ENCODE measurements around the gene ZNF521.

The ZNF521 gene

DNA sequence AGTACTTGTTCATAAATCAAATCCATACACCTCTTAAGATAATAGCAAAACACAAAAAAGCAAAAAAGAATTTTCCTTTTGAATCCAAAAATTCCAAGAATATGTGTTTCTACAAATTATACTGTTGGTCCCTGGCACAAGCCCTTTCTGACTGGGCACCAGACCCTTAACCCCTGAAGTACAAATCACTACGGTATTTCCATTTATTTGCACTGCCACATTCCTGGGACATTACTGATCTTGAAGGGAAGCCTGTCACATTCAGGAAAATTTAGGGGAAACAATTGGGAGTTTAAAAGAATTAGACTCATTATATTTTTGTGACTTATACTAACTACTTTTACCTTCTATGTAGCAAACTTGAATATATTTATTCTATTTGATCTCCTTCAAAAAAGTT is 98.8 kb downstream of the ZNF521 start:
- in situ Hi-C loops (cut with MboI; ENCODE audit: low sequenced_read_pairs) = no loop called here

- in situ Hi-C loops (cut with MboI; ENCODE audit: low sequenced_read_pairs) = no loop called here
Measured at GRCh38 chr18:25251068-25251467, 100.9 kb downstream of the ZNF521 start.

DNA sequence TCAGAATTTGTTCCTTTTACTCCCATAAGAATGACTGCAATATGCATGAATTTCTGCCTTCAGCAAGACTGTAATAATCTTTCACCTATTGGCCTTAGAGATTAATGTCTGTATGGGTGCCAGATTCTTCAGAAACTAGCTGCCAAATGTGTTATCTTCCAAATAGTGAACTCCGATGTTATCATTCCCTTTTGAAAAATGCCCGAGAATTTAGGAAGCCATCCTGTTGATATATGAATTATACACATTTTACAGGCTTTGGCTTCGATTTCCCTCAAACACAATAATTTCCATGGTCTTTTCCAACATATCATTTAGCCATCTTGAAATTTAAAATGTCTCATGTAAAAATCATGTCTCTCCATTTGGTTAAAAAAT is 101.5 kb downstream of the ZNF521 start:
- in situ Hi-C loops (cut with MboI; ENCODE audit: low sequenced_read_pairs) = no loop called here

GRCh38 chr18:25248755-25249154 is 103.2 kb downstream of the ZNF521 start:
- in situ Hi-C loops (cut with MboI; ENCODE audit: low sequenced_read_pairs) = no loop called here

DNA sequence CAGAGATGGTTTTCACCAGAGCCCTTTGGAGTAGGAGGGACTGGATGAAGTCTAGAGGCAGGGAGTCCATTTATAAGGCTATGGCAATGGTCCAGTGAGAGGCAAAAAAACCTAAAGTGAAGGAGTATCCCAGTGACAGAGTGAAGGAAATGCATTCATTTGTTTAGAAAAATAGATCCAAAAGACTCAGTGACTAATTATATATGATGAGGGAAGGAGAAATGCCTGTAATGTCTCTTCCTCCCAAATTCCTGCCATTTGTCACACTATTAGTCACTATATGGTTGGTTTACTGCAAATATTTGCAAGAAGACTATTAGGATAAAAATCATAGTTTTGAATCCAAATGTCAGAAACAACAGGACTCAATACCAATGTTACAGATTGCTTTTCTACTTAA is 104.2 kb downstream of the ZNF521 start:
- in situ Hi-C loops (cut with MboI; ENCODE audit: low sequenced_read_pairs) = no loop called here

GRCh38 chr18:25244924-25245698 is 106.9 kb downstream of the ZNF521 start:
- in situ Hi-C loops (cut with MboI; ENCODE audit: low sequenced_read_pairs) = no loop called here

DNA sequence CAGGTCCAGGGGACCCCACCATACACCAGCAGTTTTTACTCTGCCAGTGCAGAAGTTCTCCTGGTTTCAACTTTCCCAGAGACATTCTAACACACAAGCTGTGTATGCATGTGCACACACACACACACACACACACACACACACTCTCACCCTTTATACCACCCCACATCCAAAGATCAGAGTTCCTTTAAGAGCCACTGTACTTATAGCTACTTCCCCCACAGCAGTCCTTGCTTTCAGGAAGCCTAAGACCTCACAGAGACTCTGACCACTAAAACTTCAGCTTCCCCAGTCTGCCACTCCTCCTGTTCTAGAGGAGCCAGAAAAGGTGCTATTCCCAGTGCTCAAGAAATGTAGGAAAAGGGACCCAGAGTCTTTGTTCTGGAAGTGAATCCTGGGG is 107.8 kb downstream of the ZNF521 start:
- in situ Hi-C loops (cut with MboI; ENCODE audit: low sequenced_read_pairs) = no loop called here

DNA sequence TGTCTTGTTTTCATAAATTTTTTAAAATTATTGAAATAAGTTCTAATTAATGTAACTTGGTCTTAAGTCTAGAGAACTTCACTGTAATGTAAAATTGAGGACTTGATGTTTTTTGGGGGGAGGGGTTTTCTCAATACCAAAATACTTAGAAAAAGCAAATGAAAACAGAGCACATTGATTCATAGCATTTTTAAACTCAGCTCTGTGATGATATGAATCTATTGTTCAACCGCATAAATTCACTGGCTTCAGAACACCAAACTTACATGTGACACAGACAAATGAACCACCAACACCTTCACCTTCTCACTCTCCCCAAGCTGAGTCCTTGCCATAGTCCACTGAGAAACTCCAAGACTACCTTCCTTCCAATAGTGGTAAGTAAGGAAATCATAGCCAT is 108.2 kb downstream of the ZNF521 start:
- in situ Hi-C loops (cut with MboI; ENCODE audit: low sequenced_read_pairs) = no loop called here

GRCh38 chr18:25243257-25243656 is 108.7 kb downstream of the ZNF521 start:
- in situ Hi-C loops (cut with MboI; ENCODE audit: low sequenced_read_pairs) = no loop called here

DNA sequence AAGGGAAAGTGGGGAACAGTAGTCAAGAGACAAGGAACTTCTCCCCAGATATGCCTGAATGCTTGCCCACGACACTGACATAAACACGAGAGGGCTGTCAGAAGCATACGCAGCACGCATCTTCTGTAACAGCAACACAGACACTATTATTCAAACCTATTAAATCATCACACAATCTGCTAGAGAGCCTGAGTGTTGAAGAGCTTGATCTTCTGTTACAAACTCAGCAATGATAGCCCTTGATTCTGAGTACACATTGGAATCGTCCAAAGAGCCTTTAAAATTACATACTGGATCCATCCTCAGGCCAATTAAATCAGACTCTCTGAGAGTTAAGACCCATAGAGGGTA is 111.6 kb downstream of the ZNF521 start:
- in situ Hi-C loops (cut with MboI; ENCODE audit: low sequenced_read_pairs) = no loop called here

- in situ Hi-C loops (cut with MboI; ENCODE audit: low sequenced_read_pairs) = no loop called here
Measured at GRCh38 chr18:25239581-25240419, 112.2 kb downstream of the ZNF521 start.

DNA sequence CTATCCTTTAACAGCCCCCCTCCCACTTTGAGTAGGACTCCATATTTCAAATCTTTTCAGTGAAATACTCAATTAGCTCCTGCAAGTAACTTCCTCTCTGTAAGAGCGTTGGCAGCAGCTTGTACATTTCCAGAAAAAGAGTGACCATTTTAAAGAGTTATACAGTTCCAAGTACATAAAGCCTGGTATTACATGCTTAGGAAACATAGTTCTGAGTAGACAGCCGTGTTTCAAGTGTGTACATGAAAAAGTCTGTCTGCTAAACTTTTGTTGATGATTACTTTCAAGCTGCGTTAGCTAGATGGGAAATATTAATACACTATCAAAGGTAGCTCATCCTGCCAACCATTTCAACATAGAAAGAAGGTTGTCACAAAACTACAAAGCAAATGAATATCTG is 112.8 kb downstream of the ZNF521 start:
- in situ Hi-C loops (cut with MboI; ENCODE audit: low sequenced_read_pairs) = no loop called here

GRCh38 chr18:25237571-25238267 is 114.2 kb downstream of the ZNF521 start:
- in situ Hi-C loops (cut with MboI; ENCODE audit: low sequenced_read_pairs) = no loop called here

GRCh38 chr18:25236736-25237135 is 115.2 kb downstream of the ZNF521 start:
- in situ Hi-C loops (cut with MboI; ENCODE audit: low sequenced_read_pairs) = no loop called here

- in situ Hi-C loops (cut with MboI; ENCODE audit: low sequenced_read_pairs) = no loop called here
Measured at GRCh38 chr18:25235401-25236042, 116.4 kb downstream of the ZNF521 start.

GRCh38 chr18:25234740-25235345 is 117.1 kb downstream of the ZNF521 start:
- in situ Hi-C loops (cut with MboI; ENCODE audit: low sequenced_read_pairs) = no loop called here

GRCh38 chr18:25234322-25234639 is 117.7 kb downstream of the ZNF521 start:
- in situ Hi-C loops (cut with MboI; ENCODE audit: low sequenced_read_pairs) = no loop called here

DNA sequence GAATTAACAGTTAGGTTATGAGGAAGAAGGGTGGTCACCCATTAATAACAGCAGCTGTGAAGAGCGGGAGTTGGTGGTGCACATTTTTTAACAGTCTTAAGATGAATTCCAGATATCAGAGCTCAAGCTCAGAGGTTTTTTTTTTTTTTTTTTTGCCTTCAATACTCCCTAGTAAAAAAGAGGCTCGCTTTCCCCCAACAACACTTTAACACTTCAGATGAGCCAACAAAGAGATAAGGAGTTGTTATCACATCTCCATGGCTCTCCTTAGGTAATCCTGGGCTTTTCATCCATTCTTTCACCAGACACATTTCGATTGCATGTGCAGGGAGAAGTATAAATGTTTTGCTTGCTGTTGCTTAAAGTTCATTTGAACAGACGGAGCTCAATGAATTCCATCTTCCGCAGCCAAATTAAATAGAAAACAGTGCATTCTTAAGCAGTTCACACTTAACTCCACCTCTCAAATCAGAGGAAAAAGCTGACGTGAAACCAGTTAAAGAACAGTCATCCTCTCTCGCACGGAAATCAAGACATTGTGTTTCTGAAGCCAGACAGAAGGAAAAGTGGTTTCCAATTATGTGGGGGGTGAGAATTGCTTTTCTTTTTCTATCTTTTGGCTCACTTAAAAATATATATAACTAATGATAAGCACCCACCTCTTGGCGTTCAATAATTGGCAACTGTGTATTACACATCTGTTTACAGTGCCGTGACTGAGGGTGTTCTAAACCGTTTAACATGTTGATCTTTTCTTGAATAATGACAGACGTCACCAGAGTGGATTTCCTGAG is 118.2 kb downstream of the ZNF521 start:
- in situ Hi-C loops (cut with MboI; ENCODE audit: low sequenced_read_pairs) = no loop called here

DNA sequence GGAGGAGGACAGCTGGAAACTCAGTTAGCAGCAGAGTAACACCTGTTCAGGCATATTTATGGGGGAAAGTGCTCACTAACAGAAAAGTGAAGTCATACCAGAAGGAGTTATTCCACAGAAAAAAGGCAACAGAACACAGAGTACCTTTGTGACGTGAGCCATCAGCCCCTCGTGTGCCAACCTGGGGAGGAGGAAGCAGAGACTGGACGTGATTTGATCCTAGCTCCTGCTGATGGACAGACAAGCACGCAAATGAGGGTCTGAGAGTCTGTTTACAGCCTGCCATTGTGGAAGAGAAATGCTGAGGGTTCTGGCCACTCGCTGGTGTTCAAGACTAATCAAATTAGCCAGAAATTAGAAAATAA is 120.7 kb downstream of the ZNF521 start:
- in situ Hi-C loops (cut with MboI; ENCODE audit: low sequenced_read_pairs) = no loop called here

DNA sequence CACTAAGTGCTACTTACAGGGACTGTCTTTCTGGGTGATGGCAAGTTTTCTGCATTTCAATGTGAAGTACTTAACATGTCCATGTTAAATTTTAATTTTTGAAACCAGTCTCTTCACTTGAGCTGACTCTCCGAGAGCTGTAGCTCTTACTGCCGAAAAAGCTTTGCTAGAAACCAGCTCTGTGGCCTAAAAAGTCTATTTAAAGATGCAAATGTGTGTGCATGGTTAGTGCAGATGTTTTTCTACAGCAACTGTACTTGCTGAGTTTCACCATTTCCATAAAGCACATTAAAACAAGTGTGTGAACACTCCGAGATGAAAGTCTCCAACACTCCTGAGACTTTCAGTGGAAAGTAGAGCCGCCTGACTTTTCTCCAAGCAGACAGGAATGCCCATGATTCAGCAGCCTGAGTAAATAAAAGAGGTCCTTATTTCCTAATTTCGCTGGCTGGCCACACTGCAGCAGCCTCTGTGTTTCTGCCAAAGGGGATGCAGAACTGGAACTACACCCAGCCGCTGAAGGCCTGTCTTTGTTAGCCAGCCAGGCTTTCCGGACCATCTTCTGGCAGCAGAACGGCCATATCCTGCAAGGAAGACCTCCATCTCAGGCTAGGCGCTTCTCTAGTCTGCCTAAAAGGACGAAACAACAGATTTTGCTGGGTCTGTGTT is 121.2 kb downstream of the ZNF521 start:
- in situ Hi-C loops (cut with MboI; ENCODE audit: low sequenced_read_pairs) = no loop called here
